ENCODE data around the gene SMPDL3A. TPM values are rescaled to one million over a fixed set of nuclear protein-coding genes. Genes with fewer than 3 reads are reported as not detected.

SMPDL3A gene
- total and polyA plus RNA-seq, 2 of the 13 experiments (the other 11 are each of a cell fraction or from before 2014, with no cell fraction given), result 7.8 to 17.3 TPM

DNA sequence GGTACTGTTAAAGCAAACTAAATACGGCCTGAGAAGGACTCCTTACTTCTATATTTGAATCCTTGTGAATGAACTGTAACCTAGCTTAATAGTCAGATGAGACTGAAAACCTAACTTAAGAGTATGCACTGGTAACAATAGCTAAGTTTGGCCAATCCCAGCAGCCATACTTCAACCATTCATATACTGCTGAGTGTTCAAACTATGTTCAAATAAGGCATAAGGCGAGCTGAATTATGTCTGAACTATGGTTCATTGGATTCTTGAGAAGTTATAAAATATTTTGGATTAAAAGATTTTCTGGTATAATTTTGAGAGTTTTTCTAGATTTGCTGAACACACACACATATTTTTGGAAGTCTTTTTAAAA, 2.2 kb downstream of the SMPDL3A start:
- POLR2A ChIA-PET, result interaction anchor here (1.2 to 7.1 kb wide), 3 partner anchors 9 to 266 kb away, joined by 4 to 177 read pairs (median 5); no protein-coding TSS in a partner anchor
- Histone ChIP-seq H3K36me3 (replicated peaks in 1 of 2; ENCODE audit: control insufficient read depth in 1 of 2, insufficient read depth in 2 of 2, low read length in 2 of 2) (no peaks in the 10 kb centered on the region), H2AFZ (ENCODE audit: low read length) (no peak overlapping the region), H3K9me3 (ENCODE audit: low read length) (no peaks in the 10 kb centered on the region), H3K4me1 (ENCODE audit: insufficient read depth, low read length) (peaks cover 44% of the 10 kb centered on the region), H3K27ac (ENCODE audit: extremely low read length, insufficient read depth, low read length) (peak overlapping the region; percentile 91), H3K4me2 (ENCODE audit: low read depth, low read length) (peak overlapping the region; percentile 98), H3K27me3 (ENCODE audit: control insufficient read depth in 1 of 2, insufficient read depth in 2 of 2, low read length in 2 of 2) (no peaks in the 10 kb centered on the region; a peak in 1 of 5 replicates), H4K20me1 (ENCODE audit: insufficient read depth, low read length) (no peaks in the 10 kb centered on the region), H3K79me2 (ENCODE audit: insufficient read depth, low read length) (no peaks in the 10 kb centered on the region), H3K9ac (ENCODE audit: insufficient read depth, low read depth, low read length) (peak overlapping the region; percentile 91), H3K4me3 (replicated peaks in 1 of 3; ENCODE audit: insufficient read depth in 1 of 3, low read depth in 2 of 3, low read length in 3 of 3) (peak overlapping the region; percentile 73 to 95 (median 77); a peak in 5 of 6 replicates)
- intact Hi-C loops (cut with micrococcal nuclease; ENCODE audit: unreplicated experiment), result loop anchor here (5.0 kb wide), 1 partner anchor 319 kb away; the partner anchor contains the start of gene SERINC1
- in situ Hi-C loops (cut with HindIII; ENCODE audit: extremely low pct_ligation_motif_present, low pct_unique_long_range_greater_than_20kb), result no loop called here
- FAIRE-seq (no peak), ATAC-seq (no peak), DNase-seq (ENCODE audit: low spot score) (no peak)
- no TSS peak for BruUV-seq (replicated peaks)
- 2% methylated on average over 2 of the region's 2 CpGs for WGBS (ENCODE audit: low lambda C conversion rate)
- CTCF ChIA-PET (ENCODE audit: low intra/inter-chr PET ratio, low total read pairs), result interaction anchor here (3.3 kb wide), 1 partner anchor 48 kb away, joined by 13 read pairs; no protein-coding TSS in a partner anchor
- TF ChIP-seq BRD4 (CRISPR knock-in tag; IDR thresholded peaks at IDR 0.05) (no peak), YEATS2 (CRISPR knock-in tag; IDR thresholded peaks at IDR 0.05; ENCODE audit: borderline replicate concordance) (no peak), SRF (IDR thresholded peaks at IDR 0.05; ENCODE audit: low read depth, low read length) (peak; percentile 71; the same call in 1 of the 2 replicates), ZNF879 (CRISPR knock-in tag; IDR thresholded peaks at IDR 0.05) (0 out of 2 replicates have a peak, but pooled peaks have one; percentile 9), TOE1 (CRISPR knock-in tag; IDR thresholded peaks at IDR 0.05) (0 out of 2 replicates have a peak, but pooled peaks have one; percentile 4), EHMT2 (IDR thresholded peaks at IDR 0.05; ENCODE audit: borderline replicate concordance, low read depth, low read length) (0 out of 2 replicates have a peak, but pooled peaks have one; percentile 47), PRMT3 (CRISPR knock-in tag; IDR thresholded peaks at IDR 0.05; ENCODE audit: borderline replicate concordance, low read depth) (no peak), ZNF292 (CRISPR knock-in tag; IDR thresholded peaks at IDR 0.05; ENCODE audit: borderline replicate concordance, low read depth) (no peak), TARDBP (CRISPR knock-in tag; IDR thresholded peaks at IDR 0.05) (peak; percentile 6; the same call in 1 of the 2 replicates), ZNF34 (CRISPR knock-in tag; IDR thresholded peaks at IDR 0.05; ENCODE audit: borderline replicate concordance) (0 out of 2 replicates have a peak, but pooled peaks have one; percentile 9)
- TF ChIP-seq, protein P1, sequence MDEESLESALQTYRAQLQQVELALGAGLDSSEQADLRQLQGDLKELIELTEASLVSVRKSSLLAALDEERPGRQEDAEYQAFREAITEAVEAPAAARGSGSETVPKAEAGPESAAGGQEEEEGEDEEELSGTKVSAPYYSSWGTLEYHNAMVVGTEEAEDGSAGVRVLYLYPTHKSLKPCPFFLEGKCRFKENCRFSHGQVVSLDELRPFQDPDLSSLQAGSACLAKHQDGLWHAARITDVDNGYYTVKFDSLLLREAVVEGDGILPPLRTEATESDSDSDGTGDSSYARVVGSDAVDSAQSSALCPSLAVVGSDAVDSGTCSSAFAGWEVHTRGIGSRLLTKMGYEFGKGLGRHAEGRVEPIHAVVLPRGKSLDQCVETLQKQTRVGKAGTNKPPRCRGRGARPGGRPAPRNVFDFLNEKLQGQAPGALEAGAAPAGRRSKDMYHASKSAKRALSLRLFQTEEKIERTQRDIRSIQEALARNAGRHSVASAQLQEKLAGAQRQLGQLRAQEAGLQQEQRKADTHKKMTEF (CRISPR knock-in tag; IDR thresholded peaks at IDR 0.05), result 0 out of 2 replicates have a peak, but pooled peaks have one; percentile 2
- TF ChIP-seq, protein P2, sequence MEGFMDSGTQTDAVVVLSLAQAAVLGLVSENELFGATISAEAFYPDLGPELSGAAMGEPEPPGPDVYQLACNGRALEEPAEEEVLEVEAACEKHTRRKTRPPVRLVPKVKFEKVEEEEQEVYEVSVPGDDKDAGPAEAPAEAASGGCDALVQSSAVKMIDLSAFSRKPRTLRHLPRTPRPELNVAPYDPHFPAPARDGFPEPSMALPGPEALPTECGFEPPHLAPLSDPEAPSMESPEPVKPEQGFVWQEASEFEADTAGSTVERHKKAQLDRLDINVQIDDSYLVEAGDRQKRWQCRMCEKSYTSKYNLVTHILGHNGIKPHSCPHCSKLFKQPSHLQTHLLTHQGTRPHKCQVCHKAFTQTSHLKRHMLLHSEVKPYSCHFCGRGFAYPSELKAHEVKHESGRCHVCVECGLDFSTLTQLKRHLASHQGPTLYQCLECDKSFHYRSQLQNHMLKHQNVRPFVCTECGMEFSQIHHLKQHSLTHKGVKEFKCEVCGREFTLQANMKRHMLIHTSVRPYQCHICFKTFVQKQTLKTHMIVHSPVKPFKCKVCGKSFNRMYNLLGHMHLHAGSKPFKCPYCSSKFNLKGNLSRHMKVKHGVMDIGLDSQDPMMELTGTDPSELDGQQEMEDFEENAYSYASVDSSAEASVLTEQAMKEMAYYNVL (CRISPR knock-in tag; IDR thresholded peaks at IDR 0.05; ENCODE audit: borderline replicate concordance), result no peak
